Transverse colon (tissue), 4 donors: ENCODE measurements around the gene ABCC5. TPM values are rescaled to one million over a fixed set of nuclear protein-coding genes. Genes with fewer than 3 reads are reported as not detected.

Experiments used
- DNase-seq: peaks from one replicate; pipeline ENCODE4 v3.0.0-alpha.2; 2019
- H3K27ac ChIP-seq, 4 donors: fragments of 200-600 bp; sonication (generic); 2 replicates each; pipeline ENCODE4 v1.5.1; 2016 to 2018; ENCODE audit warnings: inconsistent platforms in 4 of 4
- H3K27me3 ChIP-seq: fragments of 200-600 bp; sonication (generic); 2 replicates; pipeline ENCODE4 v1.5.1; 2017; ENCODE audit warnings: inconsistent platforms
- H3K36me3 ChIP-seq, 4 donors: fragments of 200-600 bp; sonication (generic); 2 replicates each; pipeline ENCODE4 v1.5.1; 2017 to 2019; ENCODE audit warnings: inconsistent platforms in 4 of 4
- H3K4me1 ChIP-seq, 4 donors: fragments of 200-600 bp; sonication (generic); 2 replicates each; pipeline ENCODE4 v1.5.1; 2017 to 2020; ENCODE audit warnings: inconsistent platforms in 4 of 4
- H3K4me3 ChIP-seq, 4 donors: fragments of 200-600 bp; sonication (generic); 1 replicate in 1 of 4; 2 replicates in 3 of 4; pipeline versions ENCODE4 v1.5.1 to v1.6.1; 2017 to 2019; ENCODE audit warnings: inconsistent platforms in 4 of 4
- H3K9me3 ChIP-seq, 2 donors: fragments of 200-600 bp; sonication (generic); 2 replicates each; pipeline ENCODE4 v1.5.1; 2017 to 2019; ENCODE audit warnings: inconsistent platforms in 2 of 2
- CTCF ChIP-seq, 5 experiments: fragments of 200-600 bp in 3 of 5; fragments of 450-650 bp in 2 of 5; sonication (generic) in 3 of 5; IDR thresholded peaks; 1 replicate in 2 of 5; 2 replicates in 3 of 5; pipeline ENCODE4 v1.5.1; 2016 to 2017; ENCODE audit warnings: antibody characterized with exemption in 5 of 5, inconsistent platforms in 3 of 5, mild to moderate bottlenecking in 2 of 5, moderate library complexity in 1 of 5
- EP300 ChIP-seq: sonication (generic); formaldehyde crosslinking; IDR thresholded peaks from one replicate; pipeline ENCODE4 v1.6.1; 2017; ENCODE audit warnings: antibody characterized with exemption, low read depth
- POLR2A ChIP-seq: fragments of 450-650 bp; IDR thresholded peaks from one replicate; pipeline ENCODE4 v1.6.1; 2016; ENCODE audit warnings: antibody characterized with exemption, mild to moderate bottlenecking, moderate library complexity
- POLR2AphosphoS5 ChIP-seq, 3 donors: sonication (generic); formaldehyde crosslinking; IDR thresholded peaks; one replicate each; pipeline ENCODE4 v1.6.1; 2016; ENCODE audit warnings: antibody characterized with exemption in 3 of 3
- whole genome bisulfite sequencing, 2 donors: methylation state at CpG; one replicate each; pipeline ENCODE4 v1.1.5; 2018; ENCODE audit warnings: low coverage in 1 of 2; 5-methylcytosine and 5-hydroxymethylcytosine counted together
- in situ Hi-C, 4 donors: fragments of 200-750 bp; cut with MboI; loops; one replicate each; pipeline versions ENCODE4 v1.15.0 to v1.15.1; 2017; ENCODE audit warnings: low sequenced_read_pairs in 3 of 4, low pct_ligation_motif_present in 1 of 4, low pct_unique_long_range_greater_than_20kb in 1 of 4
- intact Hi-C: fragments of 100-400 bp; cut with DNase I; formaldehyde crosslinking; loops from one replicate; pipeline ENCODE4 v1.15.1; 2023; ENCODE audit warnings: low total_unique reads
- total RNA-seq, 4 donors: library from RNA; depleted of rRNA; stranded (reverse); fragments of >200 nt; gene quantifications; one replicate each; pipeline ENCODE4 v1.1.0, GENCODE V29; 2016

ABCC5 gene
- total RNA-seq, 4 donors from 2014 or later, result 74.1 to 168 (median 83.8) TPM

- intact Hi-C loops, result loop anchor here (10.0 kb wide), 1 partner anchor 338 kb away; no protein-coding TSS in a partner anchor
- Histone ChIP-seq H3K9me3 (no peaks in the 10 kb centered on the region), H3K27ac (no peak overlapping the region), H3K36me3 (no peaks in the 10 kb centered on the region), H3K4me3 (no peak overlapping the region), H3K27me3 (peaks cover 7% of the 10 kb centered on the region), H3K4me1 (peaks cover 0 to 15% (median 9%) of the 10 kb centered on the region in 4 donors)
- in situ Hi-C loops, result loop anchor here (25.0 kb wide), 4 partner anchors 241 to 641 kb away; partner anchors contain the start of genes ALG3 (in 3 of the 4), EEF1AKMT4 (in 3 of the 4), VWA5B2 (in 3 of the 4) and CAMK2N2 (in 1 of the 4)
- DNase-seq, result no peak
- WGBS, 2 donors, result 17 to 40% methylated on average over 1 to 2 of the region's 2 CpGs
- TF ChIP-seq POLR2A, result no peak
- TF ChIP-seq CTCF (IDR thresholded peaks at IDR 0.05), result no peak
- no peak for TF ChIP-seq EP300
- no peak for TF ChIP-seq POLR2AphosphoS5 (IDR thresholded peaks at IDR 0.05)
Measured at GRCh38 chr3:183896610-183897009, 121.1 kb downstream of the ABCC5 start.

GRCh38 chr3:183896184-183896583 lies 121.5 kb downstream of the ABCC5 start:
- in situ Hi-C loops (loop anchor here (25.0 kb wide), 4 partner anchors 241 to 641 kb away; partner anchors contain the start of genes ALG3 (in 3 of the 4), EEF1AKMT4 (in 3 of the 4), VWA5B2 (in 3 of the 4) and CAMK2N2 (in 1 of the 4)), intact Hi-C loops (loop anchor here (10.0 kb wide), 1 partner anchor 339 kb away; no protein-coding TSS in a partner anchor)
- DNase-seq, result no peak
- no peak overlapping the region for H3K27ac ChIP-seq
- H3K27me3 ChIP-seq, result peaks cover 7% of the 10 kb centered on the region
- no peak overlapping the region for H3K4me3 ChIP-seq
- WGBS, 2 donors, result 78% methylated on average over 3 of the region's 3 CpGs; no CpG with 5 or more reads in 1 of the 2 donors
- TF ChIP-seq CTCF (IDR thresholded peaks at IDR 0.05) (no peak), POLR2A (no peak)
- H3K36me3 ChIP-seq, result no peaks in the 10 kb centered on the region
- peaks cover 0 to 15% (median 9%) of the 10 kb centered on the region in 4 donors for H3K4me1 ChIP-seq
- no peaks in the 10 kb centered on the region for H3K9me3 ChIP-seq

GRCh38 chr3:183895774-183896173 lies 121.9 kb downstream of the ABCC5 start:
- 86% methylated on average over 6 of the region's 6 CpGs; no CpG with 5 or more reads in 1 of the 2 donors for WGBS, 2 donors
- intact Hi-C loops, result loop anchor here (10.0 kb wide), 1 partner anchor 339 kb away; no protein-coding TSS in a partner anchor
- no peak overlapping the region for H3K27ac ChIP-seq
- no peak for TF ChIP-seq CTCF (IDR thresholded peaks at IDR 0.05)
- TF ChIP-seq POLR2A, result no peak
- TF ChIP-seq EP300, result no peak
- no peak for TF ChIP-seq POLR2AphosphoS5 (IDR thresholded peaks at IDR 0.05)
- H3K36me3 ChIP-seq, result no peaks in the 10 kb centered on the region
- DNase-seq, result no peak
- peaks cover 0 to 15% (median 9%) of the 10 kb centered on the region in 4 donors for H3K4me1 ChIP-seq
- H3K4me3 ChIP-seq, result no peak overlapping the region
- in situ Hi-C loops, result loop anchor here (25.0 kb wide), 4 partner anchors 242 to 642 kb away; partner anchors contain the start of genes ALG3 (in 3 of the 4), EEF1AKMT4 (in 3 of the 4), VWA5B2 (in 3 of the 4) and CAMK2N2 (in 1 of the 4)
- H3K27me3 ChIP-seq, result peaks cover 7% of the 10 kb centered on the region
- no peaks in the 10 kb centered on the region for H3K9me3 ChIP-seq

GRCh38 chr3:183895296-183895695 lies 122.4 kb downstream of the ABCC5 start:
- intact Hi-C loops, result loop anchor here (10.0 kb wide), 1 partner anchor 340 kb away; no protein-coding TSS in a partner anchor
- no peaks in the 10 kb centered on the region for H3K9me3 ChIP-seq
- in situ Hi-C loops, result loop anchor here (25.0 kb wide), 4 partner anchors 242 to 642 kb away; partner anchors contain the start of genes ALG3 (in 3 of the 4), EEF1AKMT4 (in 3 of the 4), VWA5B2 (in 3 of the 4) and CAMK2N2 (in 1 of the 4)
- no peak overlapping the region for H3K27ac ChIP-seq
- peak; percentile 31 for DNase-seq
- peaks cover 0 to 15% (median 9%) of the 10 kb centered on the region in 4 donors for H3K4me1 ChIP-seq
- H3K4me3 ChIP-seq, result no peak overlapping the region
- peaks cover 7% of the 10 kb centered on the region for H3K27me3 ChIP-seq
- WGBS, 2 donors, result 16 to 17% methylated on average over 5 of the region's 5 CpGs
- H3K36me3 ChIP-seq, result no peaks in the 10 kb centered on the region
- TF ChIP-seq CTCF (IDR thresholded peaks at IDR 0.05), result peak; percentile 70 to 88 (median 83)
- TF ChIP-seq POLR2AphosphoS5 (IDR thresholded peaks at IDR 0.05), result no peak
- no peak for TF ChIP-seq EP300
- TF ChIP-seq POLR2A, result no peak
